Dendritic cell treated with granulocyte-macrophage colony-stimulating factor and Interleukin-4, amounts not matched to agents 40 ng/mL and 50 ng/mL, for 4 days (primary cell): Measurements from ENCODE around the gene MIOX.

Experiments
- H3K27ac Mint-ChIP-seq: one replicate; pipeline ENCODE4 v1.8.0; 2022; ENCODE audit warnings: mild to moderate bottlenecking, mixed read lengths
- H3K27me3 Mint-ChIP-seq: one replicate; pipeline ENCODE4 v1.8.0; 2022; ENCODE audit warnings: mild to moderate bottlenecking, mixed read lengths
- H3K36me3 Mint-ChIP-seq: one replicate; pipeline ENCODE4 v1.8.0; 2022; ENCODE audit warnings: low read depth, mixed read lengths
- H3K4me1 Mint-ChIP-seq: one replicate; pipeline ENCODE4 v1.8.0; 2022; ENCODE audit warnings: low read depth, mixed read lengths
- H3K4me3 Mint-ChIP-seq: one replicate; pipeline ENCODE4 v1.8.0; 2022; ENCODE audit warnings: mild to moderate bottlenecking, moderate library complexity, mixed read lengths
- H3K9me3 Mint-ChIP-seq: one replicate; pipeline ENCODE4 v1.8.0; 2022; ENCODE audit warnings: mixed read lengths
- intact Hi-C: fragments of 100-400 bp; cut with micrococcal nuclease; formaldehyde crosslinking; loops from one replicate; pipeline ENCODE4 v1.15.0; 2022

MIOX gene

DNA sequence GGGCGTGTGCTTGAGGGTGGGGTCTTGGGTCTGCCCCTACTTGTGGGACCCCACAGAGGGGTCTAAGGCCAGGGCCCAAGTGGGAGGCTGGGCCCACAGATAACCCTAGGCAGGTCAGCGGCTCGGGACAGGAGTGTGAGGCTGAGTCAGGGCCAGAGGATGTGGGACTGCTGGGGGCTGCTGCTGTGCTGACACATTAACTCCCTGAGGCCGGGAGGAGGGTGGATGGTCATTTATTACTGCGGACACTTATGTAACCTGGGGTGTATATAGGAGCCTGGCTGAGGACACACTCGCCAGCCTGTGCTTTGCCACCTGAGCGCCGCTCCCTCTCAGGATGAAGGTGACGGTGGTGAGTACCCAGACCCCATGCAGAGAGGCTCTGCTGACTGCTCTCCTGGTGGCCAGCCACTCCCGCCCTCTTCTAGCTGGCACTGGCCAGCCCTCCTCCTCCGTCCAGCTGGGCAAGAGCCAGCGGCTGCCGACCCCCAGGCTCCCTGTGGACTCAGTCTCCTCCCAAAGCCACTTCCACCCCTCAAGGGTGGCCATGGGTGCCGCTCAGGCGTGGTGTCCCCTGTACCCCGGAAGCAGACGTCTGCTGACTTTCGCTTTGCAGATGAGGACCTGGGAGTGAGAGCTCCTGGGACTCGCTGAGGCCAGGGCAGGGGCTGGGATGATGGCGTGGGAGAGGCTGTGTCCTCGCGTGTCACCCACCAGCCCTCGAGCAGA is at the start of gene MIOX:
TSS of gene MIOX (plus strand) at position 299 of the 729 bp plus-strand sequence. CDS start at position 338, 39 bp downstream.
- no peak within 1 kb of the TSS for H3K4me3 Mint-ChIP-seq
- intact Hi-C loops = no loop called here
- peaks cover 9% of the 10 kb centered on the region for H3K4me1 Mint-ChIP-seq

DNA sequence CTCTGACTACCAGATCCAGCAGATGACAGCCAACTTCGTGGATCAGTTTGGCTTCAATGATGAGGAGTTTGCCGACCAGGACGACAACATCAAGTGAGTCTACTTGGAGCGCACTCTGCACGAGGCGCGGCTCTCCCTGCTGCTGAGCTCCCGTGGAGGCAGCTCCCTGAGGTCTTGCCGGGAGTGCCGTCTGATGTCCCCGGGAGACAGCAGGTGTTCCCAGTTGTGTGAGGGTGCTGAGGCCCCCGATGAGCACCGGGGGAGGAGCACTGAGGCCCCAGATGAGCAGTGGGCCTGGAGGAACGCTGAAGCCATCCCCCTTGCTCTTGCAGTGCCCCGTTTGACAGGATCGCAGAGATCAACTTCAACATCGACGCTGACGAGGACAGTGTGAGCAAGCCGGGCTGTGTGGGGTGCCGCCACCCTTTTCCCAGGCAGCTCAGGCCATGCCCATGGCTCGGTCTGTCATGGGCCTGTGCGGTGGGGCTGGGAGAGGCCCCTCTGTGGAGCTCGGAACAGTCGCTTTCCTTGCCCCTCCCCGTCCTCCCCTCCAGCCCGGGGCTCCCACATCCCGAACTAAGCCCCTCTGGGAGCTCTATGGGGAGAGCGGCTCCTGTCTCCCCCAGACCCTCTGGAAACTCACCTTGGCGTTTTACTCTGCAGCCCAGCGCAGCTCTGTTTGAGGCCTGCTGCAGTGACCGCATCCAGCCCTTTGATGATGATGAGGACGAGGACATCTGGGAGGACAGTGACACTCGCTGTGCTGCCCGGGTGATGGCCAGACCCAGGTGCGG is 49.0 kb upstream of the MIOX start:
- H3K27ac Mint-ChIP-seq = no peak overlapping the region
- no peaks in the 10 kb centered on the region for H3K4me1 Mint-ChIP-seq
- intact Hi-C loops = no loop called here
- no peaks in the 10 kb centered on the region for H3K27me3 Mint-ChIP-seq
- no peaks in the 10 kb centered on the region for H3K9me3 Mint-ChIP-seq
- H3K4me3 Mint-ChIP-seq = no peak overlapping the region
- peaks cover 88% of the 10 kb centered on the region for H3K36me3 Mint-ChIP-seq

More for the DNA sequence above, at the start of gene MIOX:
- Mint-ChIP-seq H3K36me3 (no peaks in the 10 kb centered on the region), H3K9me3 (no peaks in the 10 kb centered on the region), H3K27ac (no peak within 1 kb of the TSS), H3K27me3 (peaks cover 63% of the 10 kb centered on the region)

DNA sequence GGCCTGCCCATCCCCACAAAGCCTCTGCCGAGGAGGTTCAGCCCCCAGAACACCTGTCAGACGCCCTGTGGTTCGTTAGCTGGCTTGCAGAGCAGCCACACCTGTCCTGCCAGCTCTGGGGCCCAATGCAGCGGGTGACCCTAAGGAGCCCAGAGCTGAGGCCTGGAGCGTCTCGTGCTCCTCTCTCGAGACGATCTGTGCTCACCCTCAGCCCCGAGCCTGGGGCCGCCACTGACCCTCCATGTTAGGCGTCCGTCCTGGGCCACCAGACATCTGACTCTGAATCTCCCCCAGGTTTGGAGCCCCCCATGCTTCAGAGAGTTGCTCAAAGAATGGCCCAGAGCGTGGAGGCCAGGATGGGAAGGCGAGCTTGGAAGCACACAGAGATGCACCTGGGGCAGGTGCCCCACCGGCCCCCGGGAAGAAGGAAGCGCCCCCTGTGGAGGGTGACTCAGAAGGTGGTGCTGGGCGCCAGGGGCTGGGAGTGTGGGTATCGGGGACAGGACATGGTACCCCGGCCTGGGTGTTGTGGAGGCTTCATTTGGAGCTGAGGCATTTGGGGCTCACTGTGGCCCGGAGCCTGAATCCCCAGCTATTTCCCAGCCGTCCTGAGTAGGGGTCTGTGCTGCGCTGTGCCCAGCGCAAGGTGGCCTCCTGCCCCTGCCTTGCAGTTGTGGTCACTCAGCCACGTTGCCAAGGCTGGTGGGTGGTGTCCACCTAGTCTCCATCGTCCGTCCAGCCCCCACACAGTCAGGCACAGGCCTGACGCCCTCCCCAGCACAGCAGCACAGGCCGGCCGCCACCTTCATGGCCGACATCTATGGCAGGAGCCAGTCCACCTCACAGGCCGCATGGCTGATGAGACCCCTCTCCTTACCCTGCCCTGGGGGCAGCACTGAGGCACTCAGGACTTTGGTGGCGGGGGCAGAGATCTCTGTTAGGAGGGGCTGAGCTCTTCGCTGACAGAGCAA is 48.1 kb upstream of the MIOX start:
- intact Hi-C loops = no loop called here
- no peaks in the 10 kb centered on the region for H3K4me1 Mint-ChIP-seq
- no peaks in the 10 kb centered on the region for H3K27me3 Mint-ChIP-seq
- H3K27ac Mint-ChIP-seq = no peak overlapping the region
- no peaks in the 10 kb centered on the region for H3K9me3 Mint-ChIP-seq
- H3K36me3 Mint-ChIP-seq = peaks cover 92% of the 10 kb centered on the region
- no peak overlapping the region for H3K4me3 Mint-ChIP-seq

DNA sequence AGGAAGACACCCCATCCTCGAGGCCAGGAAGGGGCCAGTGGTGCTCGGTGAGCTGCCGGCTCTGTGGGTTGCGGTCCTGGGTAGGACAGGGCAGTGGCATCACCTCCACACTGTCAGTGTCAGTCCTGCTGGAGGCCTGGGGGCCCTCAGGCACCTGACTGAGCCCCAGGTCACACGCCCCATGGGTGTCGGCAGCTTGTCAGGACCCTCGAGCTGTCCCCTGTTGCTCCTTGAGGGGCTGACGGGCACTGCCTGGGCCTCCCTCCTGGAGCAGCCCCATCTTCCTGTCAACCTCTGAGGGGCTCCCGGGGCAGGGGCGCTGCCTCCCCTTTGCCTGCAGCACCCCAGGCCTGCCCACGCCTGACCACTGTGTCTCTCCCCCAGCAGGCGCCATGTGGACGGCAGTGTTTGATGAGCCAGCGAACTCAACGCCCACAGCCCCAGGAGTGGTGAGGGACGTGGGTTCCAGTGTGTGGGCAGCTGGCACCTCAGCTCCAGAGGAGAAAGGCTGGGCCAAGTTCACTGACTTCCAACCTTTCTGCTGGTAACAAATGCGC is 47.3 kb upstream of the MIOX start:
- Mint-ChIP-seq H3K27ac (no peak overlapping the region), H3K4me3 (no peak overlapping the region), H3K27me3 (no peaks in the 10 kb centered on the region), H3K9me3 (no peaks in the 10 kb centered on the region), H3K36me3 (peaks cover 100% of the 10 kb centered on the region), H3K4me1 (no peaks in the 10 kb centered on the region)
- intact Hi-C loops = no loop called here

DNA sequence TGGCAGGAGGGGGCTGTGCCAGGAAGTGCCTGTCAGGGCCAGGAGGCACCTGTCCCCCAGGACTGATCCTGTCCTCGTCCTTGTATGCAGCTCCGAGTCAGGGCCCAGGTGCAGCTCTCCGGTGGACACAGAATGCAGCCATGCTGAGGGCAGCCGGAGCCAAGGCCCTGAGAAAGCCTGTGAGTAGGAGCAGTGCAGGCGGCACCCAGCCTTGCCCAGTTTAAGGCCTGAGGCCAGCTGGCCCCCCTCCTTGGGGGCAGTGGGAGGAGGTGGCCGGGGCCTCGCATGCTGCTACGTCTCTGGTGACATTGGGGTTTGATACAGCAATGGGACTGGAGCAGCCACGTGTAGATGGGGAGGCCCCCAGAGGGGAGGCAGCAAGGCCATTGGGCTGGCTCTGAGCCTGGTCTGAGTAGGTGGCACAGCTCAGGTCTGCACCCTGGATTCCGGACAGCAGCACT is 46.8 kb upstream of the MIOX start:
- H3K9me3 Mint-ChIP-seq = no peaks in the 10 kb centered on the region
- H3K4me1 Mint-ChIP-seq = no peaks in the 10 kb centered on the region
- peaks cover 100% of the 10 kb centered on the region for H3K36me3 Mint-ChIP-seq
- intact Hi-C loops = no loop called here
- H3K27me3 Mint-ChIP-seq = no peaks in the 10 kb centered on the region
- no peak overlapping the region for H3K27ac Mint-ChIP-seq
- H3K4me3 Mint-ChIP-seq = no peak overlapping the region

DNA sequence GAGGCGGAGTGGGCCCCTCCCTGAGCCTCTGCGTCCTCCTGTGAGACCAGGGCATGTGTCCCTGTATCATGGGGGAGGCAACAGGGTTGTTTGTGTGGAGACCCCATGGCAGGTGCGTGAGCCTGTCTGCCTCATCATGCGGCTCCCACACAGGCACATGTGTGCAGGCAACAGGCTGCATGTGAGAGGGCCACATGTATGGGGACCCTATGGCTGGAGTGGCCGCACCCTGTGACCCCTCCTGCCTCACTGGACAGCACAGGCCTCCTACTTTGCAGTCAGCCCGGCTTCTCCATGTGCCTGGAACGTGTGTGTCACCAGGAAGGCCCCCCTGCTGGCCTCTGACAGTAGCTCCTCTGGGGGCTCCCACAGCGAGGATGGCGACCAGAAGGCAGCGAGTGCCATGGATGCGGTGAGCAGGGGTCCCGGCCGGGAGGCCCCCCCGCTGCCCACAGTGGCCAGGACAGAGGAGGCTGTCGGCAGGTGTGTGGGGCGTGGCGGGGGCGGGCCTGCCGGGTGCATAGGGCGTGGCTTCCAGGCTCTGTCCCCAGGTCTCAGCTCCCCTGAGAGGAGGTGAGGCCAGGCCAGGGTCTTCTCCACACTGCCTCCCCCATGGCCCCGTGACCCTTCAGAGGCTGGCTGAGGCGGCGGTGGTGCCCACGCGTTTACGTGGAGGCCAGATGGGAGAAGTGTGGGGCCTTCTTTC is 46.0 kb upstream of the MIOX start:
- H3K4me1 Mint-ChIP-seq = no peaks in the 10 kb centered on the region
- no peak overlapping the region for H3K27ac Mint-ChIP-seq
- H3K27me3 Mint-ChIP-seq = no peaks in the 10 kb centered on the region
- H3K36me3 Mint-ChIP-seq = peaks cover 100% of the 10 kb centered on the region
- intact Hi-C loops = no loop called here
- no peak overlapping the region for H3K4me3 Mint-ChIP-seq
- H3K9me3 Mint-ChIP-seq = no peaks in the 10 kb centered on the region

DNA sequence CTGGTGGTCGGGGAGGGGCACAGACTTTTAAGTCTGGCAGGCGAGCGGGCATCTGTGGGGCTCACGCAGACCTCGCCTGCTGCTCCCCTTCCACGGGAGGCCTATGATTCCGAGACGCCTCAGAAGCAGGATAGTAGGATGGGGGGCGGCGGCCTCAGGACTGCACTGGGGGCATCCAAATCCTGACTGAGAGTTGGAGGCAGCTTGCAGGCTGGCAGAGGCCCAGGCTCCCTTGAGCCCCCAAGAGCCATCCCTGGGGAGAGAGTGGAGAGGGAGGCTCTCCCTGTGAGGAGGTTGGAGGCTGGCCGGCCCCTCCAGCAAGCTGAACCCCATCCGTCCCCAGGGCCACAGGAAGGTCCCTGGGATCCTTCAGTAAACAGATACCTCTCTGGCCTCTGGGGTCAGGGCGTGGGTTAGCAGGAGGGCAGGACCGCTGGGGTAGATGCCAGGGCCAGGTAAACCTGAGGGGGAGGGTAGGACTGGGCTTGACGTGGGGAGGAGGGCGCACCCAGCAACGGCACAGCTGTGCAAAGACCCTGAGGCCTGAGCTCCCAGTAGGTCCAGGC is 45.1 kb upstream of the MIOX start:
- no peaks in the 10 kb centered on the region for H3K9me3 Mint-ChIP-seq
- intact Hi-C loops = no loop called here
- H3K4me3 Mint-ChIP-seq = no peak overlapping the region
- no peaks in the 10 kb centered on the region for H3K4me1 Mint-ChIP-seq
- no peak overlapping the region for H3K27ac Mint-ChIP-seq
- peaks cover 100% of the 10 kb centered on the region for H3K36me3 Mint-ChIP-seq
- no peaks in the 10 kb centered on the region for H3K27me3 Mint-ChIP-seq

DNA sequence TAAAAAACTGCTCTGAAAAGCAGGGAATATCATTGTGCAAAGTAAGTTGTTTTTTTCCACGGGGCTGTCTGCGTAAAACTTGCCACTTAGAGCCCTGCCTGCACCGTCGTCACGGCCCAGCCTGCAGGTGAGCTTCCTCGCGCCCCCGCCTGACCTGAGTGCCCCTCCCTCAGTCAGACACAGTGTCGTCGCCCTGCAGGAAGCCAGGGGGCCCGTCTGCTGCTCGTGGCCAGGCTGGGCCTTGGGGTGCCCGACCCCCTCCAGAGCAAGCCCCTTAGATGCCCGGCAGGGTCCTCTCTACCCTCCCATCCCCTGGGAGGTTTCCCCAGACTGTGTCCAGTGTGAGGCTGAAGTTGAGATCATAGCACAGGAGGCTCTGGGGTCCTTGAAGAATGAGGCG is 43.5 kb upstream of the MIOX start:
- H3K4me3 Mint-ChIP-seq = no peak overlapping the region
- no peak overlapping the region for H3K27ac Mint-ChIP-seq
- H3K9me3 Mint-ChIP-seq = no peaks in the 10 kb centered on the region
- no peaks in the 10 kb centered on the region for H3K27me3 Mint-ChIP-seq
- intact Hi-C loops = no loop called here
- no peaks in the 10 kb centered on the region for H3K4me1 Mint-ChIP-seq
- H3K36me3 Mint-ChIP-seq = peaks cover 100% of the 10 kb centered on the region

DNA sequence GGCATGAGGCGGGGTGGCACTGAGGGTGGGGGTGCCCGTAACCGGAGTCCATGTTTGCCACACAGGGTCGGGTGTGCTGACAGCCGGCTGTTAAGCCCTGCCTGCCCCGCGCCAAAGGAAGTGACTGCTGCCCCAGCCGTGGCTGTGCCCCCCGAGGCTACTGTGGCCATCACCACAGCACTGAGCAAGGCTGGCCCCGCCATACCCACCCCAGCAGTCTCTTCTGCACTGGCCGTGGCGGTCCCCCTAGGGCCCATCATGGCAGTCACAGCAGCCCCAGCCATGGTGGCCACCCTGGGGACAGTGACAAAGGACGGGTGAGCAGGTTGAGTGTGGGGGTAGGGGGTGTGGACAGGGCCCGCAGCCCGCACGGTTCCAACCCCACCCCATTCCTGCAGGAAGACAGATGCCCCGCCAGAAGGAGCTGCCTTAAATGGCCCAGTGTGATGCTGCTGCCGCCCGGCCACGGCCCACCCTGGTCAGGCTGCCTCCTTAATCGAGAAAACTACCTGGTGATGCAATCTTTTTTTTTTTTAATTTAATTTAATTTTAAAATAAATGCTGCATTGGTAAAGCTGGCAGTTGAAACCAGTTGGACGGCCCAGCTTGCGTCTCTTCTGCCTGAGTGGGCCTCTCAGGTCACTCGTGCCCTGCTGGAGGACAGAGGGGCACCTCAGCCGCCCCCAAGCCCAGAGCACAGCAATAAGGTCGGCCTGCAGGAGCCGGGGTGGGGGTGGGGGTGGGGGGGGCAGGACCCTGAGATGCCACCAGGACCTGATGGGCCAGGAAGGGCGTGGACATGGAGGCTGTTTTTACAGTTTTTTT is 42.6 kb upstream of the MIOX start:
- no peaks in the 10 kb centered on the region for H3K27me3 Mint-ChIP-seq
- no peaks in the 10 kb centered on the region for H3K9me3 Mint-ChIP-seq
- H3K27ac Mint-ChIP-seq = no peak overlapping the region
- H3K4me3 Mint-ChIP-seq = no peak overlapping the region
- H3K36me3 Mint-ChIP-seq = peaks cover 100% of the 10 kb centered on the region
- intact Hi-C loops = no loop called here
- H3K4me1 Mint-ChIP-seq = no peaks in the 10 kb centered on the region

DNA sequence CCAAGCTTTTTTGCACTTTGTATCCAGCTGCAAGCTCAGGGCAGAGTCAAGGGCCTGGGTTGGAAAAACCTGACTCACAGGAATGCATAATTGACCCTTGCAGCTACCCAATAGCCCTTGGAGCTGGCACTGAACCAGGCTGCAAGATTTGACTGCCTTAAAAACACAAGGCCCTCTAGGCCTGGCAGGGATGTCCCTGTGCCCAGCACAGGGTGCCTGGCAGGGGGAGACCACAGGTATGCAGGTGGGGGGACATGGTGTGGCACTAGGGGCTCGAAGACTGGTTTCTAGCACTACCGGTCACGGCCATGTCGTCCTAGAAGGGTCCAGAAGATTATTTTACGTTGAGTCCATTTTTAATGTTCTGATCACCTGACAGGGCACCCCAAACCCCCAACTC is 42.0 kb upstream of the MIOX start:
- Mint-ChIP-seq H3K4me3 (no peak overlapping the region), H3K9me3 (no peaks in the 10 kb centered on the region), H3K36me3 (peaks cover 100% of the 10 kb centered on the region), H3K27ac (no peak overlapping the region), H3K4me1 (peaks cover 4% of the 10 kb centered on the region), H3K27me3 (no peaks in the 10 kb centered on the region)
- intact Hi-C loops = no loop called here

DNA sequence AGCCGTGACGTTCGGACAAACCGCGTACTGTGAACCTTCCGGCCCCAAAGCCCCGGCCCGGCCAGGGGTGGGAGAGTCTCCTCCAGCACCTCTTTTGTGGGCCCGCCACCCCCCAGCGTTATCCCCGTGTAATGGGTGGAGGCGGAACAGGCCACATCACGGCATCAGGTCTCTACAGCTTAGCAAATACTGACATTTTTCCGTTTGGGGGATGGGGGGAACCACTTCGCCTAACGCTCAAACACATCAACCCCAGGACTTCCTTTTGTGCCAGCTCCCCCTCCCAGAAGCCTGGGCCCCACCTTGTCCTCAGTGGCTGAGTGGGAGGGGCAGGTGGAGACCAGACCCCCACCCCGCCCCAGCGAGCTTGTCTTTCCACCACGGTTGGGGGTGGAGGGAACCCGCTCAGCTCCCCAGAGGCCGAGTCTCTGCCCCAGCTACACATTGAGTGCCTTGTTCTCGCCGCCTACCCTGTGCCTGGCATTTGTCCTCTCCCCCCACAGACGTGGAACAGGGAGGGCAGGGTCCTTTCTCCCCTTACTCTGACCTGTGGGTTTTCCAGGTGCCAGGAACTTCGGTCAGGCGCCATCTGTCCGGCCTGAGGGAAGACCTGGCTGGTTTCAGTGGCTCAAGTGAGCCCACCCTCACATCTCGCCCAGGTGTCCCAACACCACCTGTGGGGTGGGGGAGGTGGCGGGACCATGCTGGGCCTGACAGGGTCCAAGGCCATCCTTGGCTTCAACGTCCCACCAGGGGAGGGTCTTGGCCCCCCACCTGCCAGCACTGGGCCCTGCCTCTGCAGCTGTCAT is 41.4 kb upstream of the MIOX start:
- H3K4me1 Mint-ChIP-seq = peaks cover 8% of the 10 kb centered on the region
- H3K27me3 Mint-ChIP-seq = no peaks in the 10 kb centered on the region
- no peak overlapping the region for H3K4me3 Mint-ChIP-seq
- H3K9me3 Mint-ChIP-seq = no peaks in the 10 kb centered on the region
- no peak overlapping the region for H3K27ac Mint-ChIP-seq
- intact Hi-C loops = no loop called here
- peaks cover 100% of the 10 kb centered on the region for H3K36me3 Mint-ChIP-seq
